Lung (tissue), 12 donors: ENCODE data around the gene KCNJ15. TPM values are rescaled to one million over a fixed set of nuclear protein-coding genes. Genes with fewer than 3 reads are reported as not detected.
A peak's percentile ranks its signal among the peaks of the same experiment; 100 is the strongest.

Experiments
- ATAC-seq: fragments of 200-7000 bp; cut with Tn5 transposase; one replicate; pipeline ENCODE4 v1.9.1; 2020; ENCODE audit warnings: moderate number of reproducible peaks; ENCODE audit not compliant: insufficient read depth, low FRiP score
- DNase-seq, 3 donors: peaks; one replicate each; pipeline ENCODE4 v3.0.0-alpha.2; 2013 to 2017
- H3K27ac ChIP-seq, 2 donors: one replicate each; pipeline ENCODE4 v1.5.1; 2013; ENCODE audit warnings: mild to moderate bottlenecking in 2 of 2, moderate library complexity in 2 of 2, control low read depth in 1 of 2, inconsistent platforms in 1 of 2, low read depth in 1 of 2, low read length in 1 of 2
- H3K27me3 ChIP-seq, 3 donors: one replicate each; pipeline ENCODE4 v1.5.1; 2013; ENCODE audit warnings: low read length in 2 of 3; ENCODE audit not compliant: control insufficient read depth in 3 of 3, insufficient read depth in 3 of 3
- H3K36me3 ChIP-seq, 4 donors: one replicate each; pipeline ENCODE4 v1.5.1; 2013; ENCODE audit warnings: low read length in 4 of 4, mild to moderate bottlenecking in 1 of 4, moderate library complexity in 1 of 4; ENCODE audit not compliant: control insufficient read depth in 4 of 4, insufficient read depth in 4 of 4
- H3K4me1 ChIP-seq, 5 donors: one replicate each; pipeline ENCODE4 v1.5.1; 2013; ENCODE audit warnings: low read length in 5 of 5, mild to moderate bottlenecking in 2 of 5, moderate library complexity in 1 of 5; ENCODE audit not compliant: control insufficient read depth in 5 of 5, insufficient read depth in 5 of 5
- H3K4me3 ChIP-seq: one replicate; pipeline ENCODE4 v1.5.1; 2013; ENCODE audit warnings: mild to moderate bottlenecking, control low read depth, moderate library complexity
- H3K9ac ChIP-seq, 2 donors: one replicate each; pipeline ENCODE4 v1.5.1; 2013; ENCODE audit warnings: low read length in 2 of 2, control low read depth in 1 of 2; ENCODE audit not compliant: insufficient read depth in 1 of 2
- H3K9me3 ChIP-seq, 4 donors: one replicate each; pipeline ENCODE4 v1.5.1; 2013; ENCODE audit warnings: low read length in 3 of 4, mild to moderate bottlenecking in 1 of 4, moderate library complexity in 1 of 4; ENCODE audit not compliant: control insufficient read depth in 4 of 4, insufficient read depth in 3 of 4
- WGBS, 2 donors: extraction: QIAGEN DNeasy Blood & Tissue Kit; methylation state at CpG; one replicate each; pipeline ENCODE4 v1.1.7; 2013; 5-methylcytosine and 5-hydroxymethylcytosine counted together
- polyA plus RNA-seq, 2 donors: library from polyadenylated mRNA; stranded (reverse); fragments of 200-250 nt; gene quantifications; one replicate each; pipeline ENCODE4 v1.2.1, GENCODE V29; 2013
- total RNA-seq, 2 donors: library from RNA; depleted of rRNA in 1 of 2; stranded (reverse); fragments of >200 nt in 1 of 2; gene quantifications; one replicate each; pipeline ENCODE4 v1.2.1, GENCODE V29; 2014 to 2021
- TF ChIP-seq, protein P1 (sequence below): IDR thresholded peaks from 2 replicates; pipeline ENCODE4 v1.5.1; 2012; ENCODE audit warnings: mild to moderate bottlenecking; ENCODE audit errors: control extremely low read depth, extremely low read depth
- donor health status: control.
- donor health status: control.
- donor health status: Bipolar disorder and iron deficiency.
- donor health status: healthy.
- donor health status: DM: yes; HTN: yes; CAD: no.

The KCNJ15 gene
- total and polyA plus RNA-seq, 4 donors: 28.2 to 79.1 (median 61.5) TPM

DNA sequence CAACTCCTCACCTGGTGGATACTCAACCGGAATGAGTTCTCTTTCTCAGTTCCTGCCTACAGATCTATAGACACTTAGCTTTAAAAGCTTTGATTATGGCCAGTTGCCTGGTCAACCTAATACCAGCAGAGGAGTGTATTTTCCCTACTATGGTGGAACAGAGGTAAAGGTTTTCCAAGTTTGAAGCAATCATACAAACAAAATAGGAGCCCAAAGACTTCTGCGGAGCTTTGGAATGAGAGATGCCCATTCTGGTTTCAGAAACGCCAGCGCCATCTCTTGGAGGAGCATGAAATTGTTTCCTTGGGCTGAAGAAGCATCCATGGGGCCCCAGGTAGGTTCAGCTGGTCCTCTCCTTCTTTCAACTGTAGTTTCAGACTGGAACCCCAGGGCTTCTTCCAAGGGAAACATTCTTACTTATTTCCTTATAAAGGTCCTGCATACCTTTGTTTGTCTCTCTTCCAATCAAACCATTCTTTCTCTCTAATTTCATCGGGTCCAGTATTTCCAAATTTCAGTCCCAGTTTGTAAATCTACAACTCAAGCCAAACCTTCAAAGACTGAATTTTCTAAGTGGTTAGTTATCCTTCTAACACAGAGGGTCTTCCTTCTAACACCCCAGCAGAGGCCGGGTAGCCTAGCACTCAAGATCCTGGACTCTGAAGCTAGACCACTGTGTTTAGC is 95.9 kb downstream of the KCNJ15 start:
- peak; percentile 22 for ATAC-seq
- peak; percentile 64 to 76 (median 73) for DNase-seq
- TF ChIP-seq, protein P1, sequence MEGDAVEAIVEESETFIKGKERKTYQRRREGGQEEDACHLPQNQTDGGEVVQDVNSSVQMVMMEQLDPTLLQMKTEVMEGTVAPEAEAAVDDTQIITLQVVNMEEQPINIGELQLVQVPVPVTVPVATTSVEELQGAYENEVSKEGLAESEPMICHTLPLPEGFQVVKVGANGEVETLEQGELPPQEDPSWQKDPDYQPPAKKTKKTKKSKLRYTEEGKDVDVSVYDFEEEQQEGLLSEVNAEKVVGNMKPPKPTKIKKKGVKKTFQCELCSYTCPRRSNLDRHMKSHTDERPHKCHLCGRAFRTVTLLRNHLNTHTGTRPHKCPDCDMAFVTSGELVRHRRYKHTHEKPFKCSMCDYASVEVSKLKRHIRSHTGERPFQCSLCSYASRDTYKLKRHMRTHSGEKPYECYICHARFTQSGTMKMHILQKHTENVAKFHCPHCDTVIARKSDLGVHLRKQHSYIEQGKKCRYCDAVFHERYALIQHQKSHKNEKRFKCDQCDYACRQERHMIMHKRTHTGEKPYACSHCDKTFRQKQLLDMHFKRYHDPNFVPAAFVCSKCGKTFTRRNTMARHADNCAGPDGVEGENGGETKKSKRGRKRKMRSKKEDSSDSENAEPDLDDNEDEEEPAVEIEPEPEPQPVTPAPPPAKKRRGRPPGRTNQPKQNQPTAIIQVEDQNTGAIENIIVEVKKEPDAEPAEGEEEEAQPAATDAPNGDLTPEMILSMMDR: peak; percentile 42
- peaks cover 0 to 26% (median 11%) of the 10 kb centered on the region in 5 donors for H3K4me1 ChIP-seq
- H3K27ac ChIP-seq: peak overlapping the region in 1 of 2 donors; percentile 40
- H3K4me3 ChIP-seq: no peak overlapping the region
- no peak overlapping the region for H3K9ac ChIP-seq
- 37 to 40% methylated on average over 6 of the region's 6 CpGs for WGBS, 2 donors
- no peaks in the 10 kb centered on the region for H3K36me3 ChIP-seq
- H3K9me3 ChIP-seq: no peaks in the 10 kb centered on the region
- H3K27me3 ChIP-seq: no peaks in the 10 kb centered on the region

- Histone ChIP-seq H3K27me3 (no peaks in the 10 kb centered on the region), H3K4me1 (peaks cover 0 to 22% (median 11%) of the 10 kb centered on the region in 5 donors), H3K9ac (no peak overlapping the region), H3K27ac (no peak overlapping the region), H3K4me3 (no peak overlapping the region), H3K36me3 (no peaks in the 10 kb centered on the region), H3K9me3 (no peaks in the 10 kb centered on the region)
- 96% methylated on average over 10 of the region's 10 CpGs for WGBS, 2 donors
- TF ChIP-seq, protein P1: no peak
- ATAC-seq (no peak), DNase-seq (no peak)
These were observed 97.4 kb downstream of the KCNJ15 start for GRCh38 chr21:38354231-38354630.

GRCh38 chr21:38354746-38355145 is 98.0 kb downstream of the KCNJ15 start:
- H3K27ac ChIP-seq: no peak overlapping the region
- no peak for DNase-seq
- 82 to 93% methylated on average over 2 of the region's 2 CpGs for WGBS, 2 donors
- no peaks in the 10 kb centered on the region for H3K9me3 ChIP-seq
- ATAC-seq: no peak
- H3K36me3 ChIP-seq: no peaks in the 10 kb centered on the region
- H3K27me3 ChIP-seq: no peaks in the 10 kb centered on the region
- TF ChIP-seq, protein P1: no peak
- H3K4me3 ChIP-seq: no peak overlapping the region
- H3K9ac ChIP-seq: no peak overlapping the region
- H3K4me1 ChIP-seq: peaks cover 0 to 22% (median 11%) of the 10 kb centered on the region in 5 donors

DNA sequence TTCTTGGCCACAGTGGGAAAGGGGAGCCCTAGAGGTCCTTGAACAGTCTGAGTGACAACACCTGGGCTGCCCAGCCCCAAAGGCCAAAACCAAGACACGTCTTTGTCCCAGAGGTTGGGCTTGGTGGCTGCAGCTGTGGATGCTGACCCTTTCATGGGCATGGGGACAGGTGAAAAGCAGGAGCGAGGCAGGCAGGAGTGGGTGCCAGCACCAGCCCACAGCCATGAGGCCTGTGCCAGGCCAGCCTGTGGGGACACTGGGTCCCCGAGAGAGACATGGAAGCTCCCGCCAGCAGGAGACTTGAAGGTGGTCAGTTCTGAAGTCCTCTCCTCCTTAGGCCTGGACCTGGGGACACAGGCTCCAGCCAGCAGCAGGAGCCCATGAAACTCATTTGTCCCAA is 98.6 kb downstream of the KCNJ15 start:
- Histone ChIP-seq H3K27me3 (no peaks in the 10 kb centered on the region), H3K9ac (no peak overlapping the region), H3K36me3 (no peaks in the 10 kb centered on the region), H3K9me3 (no peaks in the 10 kb centered on the region), H3K27ac (no peak overlapping the region), H3K4me3 (no peak overlapping the region), H3K4me1 (peaks cover 0 to 22% (median 11%) of the 10 kb centered on the region in 5 donors)
- TF ChIP-seq, protein P1: no peak
- WGBS, 2 donors: 96 to 100% methylated on average over 4 of the region's 4 CpGs
- no peak for ATAC-seq
- DNase-seq: no peak
